Liver (tissue), 9 donors: Measurements from ENCODE around the gene C7orf57. TPM values are rescaled to one million over a fixed set of nuclear protein-coding genes. Genes with fewer than 3 reads are reported as not detected.

ENCODE experiments used
- DNase-seq: peaks from one replicate; pipeline ENCODE4 v3.0.0-alpha.2; 2017; ENCODE audit warnings: low spot score
- H3K27ac ChIP-seq, 2 donors: one replicate each; pipeline ENCODE4 v1.7.0; 2013; ENCODE audit warnings: inconsistent platforms in 2 of 2, low read length in 2 of 2, control low read depth in 1 of 2, low read depth in 1 of 2, mild to moderate bottlenecking in 1 of 2
- H3K27me3 ChIP-seq, 4 donors: one replicate each; pipeline versions ENCODE4 v1.6.1 to v1.7.0; 2013; ENCODE audit warnings: low read length in 3 of 4, inconsistent platforms in 1 of 4, mild to moderate bottlenecking in 1 of 4, moderate library complexity in 1 of 4; ENCODE audit not compliant: control insufficient read depth in 4 of 4, insufficient read depth in 4 of 4
- H3K36me3 ChIP-seq, 4 donors: one replicate each; pipeline versions ENCODE4 v1.6.1 to v1.7.0; 2013; ENCODE audit warnings: low read length in 3 of 4, mild to moderate bottlenecking in 3 of 4, low read depth in 1 of 4, moderate library complexity in 1 of 4; ENCODE audit not compliant: control insufficient read depth in 4 of 4, insufficient read depth in 3 of 4
- H3K4me1 ChIP-seq, 4 donors: one replicate each; pipeline versions ENCODE4 v1.6.1 to v1.7.0; 2013; ENCODE audit warnings: low read length in 3 of 4, mild to moderate bottlenecking in 3 of 4, moderate library complexity in 1 of 4; ENCODE audit not compliant: control insufficient read depth in 4 of 4, insufficient read depth in 4 of 4
- H3K4me3 ChIP-seq, 3 donors: one replicate each; pipeline versions ENCODE4 v1.6.1 to v1.7.0; 2013; ENCODE audit warnings: low read length in 3 of 3, control low read depth in 1 of 3, low read depth in 1 of 3, mild to moderate bottlenecking in 1 of 3
- H3K9ac ChIP-seq, 2 donors: one replicate each; pipeline ENCODE4 v1.7.0; 2013; ENCODE audit warnings: low read length in 2 of 2, mild to moderate bottlenecking in 2 of 2, moderate library complexity in 2 of 2, control low read depth in 1 of 2, low read depth in 1 of 2
- H3K9me3 ChIP-seq, 4 donors: one replicate each; pipeline versions ENCODE4 v1.6.1 to v1.7.0; 2013; ENCODE audit warnings: low read length in 3 of 4; ENCODE audit not compliant: control insufficient read depth in 4 of 4
- EGR1 ChIP-seq, 2 donors: IDR thresholded peaks; 2 replicates each; pipeline ENCODE4 v1.6.1; 2016 to 2018; ENCODE audit warnings: antibody characterized with exemption in 2 of 2, low read depth in 2 of 2
- FOXA1 ChIP-seq: IDR thresholded peaks from 2 replicates; pipeline ENCODE4 v1.6.1; 2016; ENCODE audit warnings: antibody characterized with exemption
- FOXA2 ChIP-seq: IDR thresholded peaks from 2 replicates; pipeline ENCODE4 v1.6.1; 2016; ENCODE audit warnings: antibody characterized with exemption
- GABPA ChIP-seq, 2 donors: IDR thresholded peaks in 1 of 2; conservative IDR thresholded peaks in 1 of 2; 2 replicates each; pipeline ENCODE4 v1.6.1; 2016; ENCODE audit warnings: antibody characterized with exemption in 2 of 2, mild to moderate bottlenecking in 1 of 2, moderate library complexity in 1 of 2
- HNF4A ChIP-seq, 2 donors: conservative IDR thresholded peaks; 2 replicates each; pipeline ENCODE4 v1.6.1; 2016; ENCODE audit warnings: antibody characterized with exemption in 2 of 2, mild to moderate bottlenecking in 2 of 2
- HNF4G ChIP-seq: IDR thresholded peaks from 2 replicates; pipeline ENCODE4 v1.6.1; 2016; ENCODE audit warnings: antibody characterized with exemption
- JUND ChIP-seq, 2 donors: IDR thresholded peaks; 2 replicates each; pipeline ENCODE4 v1.6.1; 2016; ENCODE audit warnings: antibody characterized with exemption in 2 of 2
- NR2F2 ChIP-seq: IDR thresholded peaks from 2 replicates; pipeline ENCODE4 v1.6.1; 2016; ENCODE audit warnings: antibody characterized with exemption
- RAD21 ChIP-seq, 2 donors: IDR thresholded peaks; 2 replicates each; pipeline ENCODE4 v1.6.1; 2016; ENCODE audit warnings: antibody characterized with exemption in 2 of 2, mild to moderate bottlenecking in 2 of 2
- RXRA ChIP-seq, 2 donors: IDR thresholded peaks; 2 replicates each; pipeline ENCODE4 v1.6.1; 2017 to 2018; ENCODE audit warnings: antibody characterized with exemption in 2 of 2, mild to moderate bottlenecking in 1 of 2
- SP1 ChIP-seq: IDR thresholded peaks from 2 replicates; pipeline ENCODE4 v1.6.1; 2018; ENCODE audit warnings: antibody characterized with exemption, mild to moderate bottlenecking
- TAF1 ChIP-seq: conservative IDR thresholded peaks from 2 replicates; pipeline ENCODE4 v1.6.1; 2016; ENCODE audit warnings: antibody characterized with exemption, mild to moderate bottlenecking
- YY1 ChIP-seq: IDR thresholded peaks from 2 replicates; pipeline ENCODE4 v1.6.1; 2016; ENCODE audit warnings: antibody characterized with exemption, mild to moderate bottlenecking
- WGBS: extraction: QIAGEN DNeasy Blood & Tissue Kit; methylation state at CpG from one replicate; pipeline ENCODE4 v1.1.7; 2013; 5-methylcytosine and 5-hydroxymethylcytosine counted together
- polyA plus RNA-seq, 2 donors: library from polyadenylated mRNA; stranded (reverse) in 1 of 2; unstranded in 1 of 2; fragments of 200-250 nt in 1 of 2; fragments of >200 nt in 1 of 2; fragmentation: Nextera tagmentation in 1 of 2; extraction: Ambion mirVana in 1 of 2; gene quantifications; one replicate each; pipeline versions ENCODE4 v1.2.1 to v1.2.3, GENCODE V29; 2013 to 2015
- total RNA-seq, 2 donors: library from RNA; depleted of rRNA; stranded (reverse); fragments of >200 nt; gene quantifications; one replicate each; pipeline ENCODE4 v1.2.3, GENCODE V29; 2014
- TF ChIP-seq, protein P1 (sequence below): fragments of 150-350 bp; IDR thresholded peaks from 2 replicates; pipeline ENCODE4 v1.5.1; 2017; ENCODE audit warnings: improper control_type of control experiment, low read depth, low read length; ENCODE audit not compliant: missing input control
- TF ChIP-seq, protein P2 (sequence below): IDR thresholded peaks from 2 replicates; pipeline ENCODE4 v1.6.1; 2016; ENCODE audit warnings: antibody characterized with exemption
- TF ChIP-seq, protein P3 (sequence below): IDR thresholded peaks from 2 replicates; pipeline ENCODE4 v1.6.1; 2016; ENCODE audit warnings: antibody characterized with exemption
- TF ChIP-seq, protein P4 (sequence below): IDR thresholded peaks from 2 replicates; pipeline ENCODE4 v1.6.1; 2016; ENCODE audit warnings: antibody characterized with exemption, mild to moderate bottlenecking
- TF ChIP-seq, protein P5 (sequence below): IDR thresholded peaks from 2 replicates; pipeline ENCODE4 v1.6.1; 2016; ENCODE audit warnings: antibody characterized with exemption
- donor health status: healthy.
- donor health status: healthy.
- donor health status: healthy.
- donor health status: healthy.
- donor health status: healthy.

The C7orf57 gene
- total and polyA plus RNA-seq, 4 donors: not detected

DNA sequence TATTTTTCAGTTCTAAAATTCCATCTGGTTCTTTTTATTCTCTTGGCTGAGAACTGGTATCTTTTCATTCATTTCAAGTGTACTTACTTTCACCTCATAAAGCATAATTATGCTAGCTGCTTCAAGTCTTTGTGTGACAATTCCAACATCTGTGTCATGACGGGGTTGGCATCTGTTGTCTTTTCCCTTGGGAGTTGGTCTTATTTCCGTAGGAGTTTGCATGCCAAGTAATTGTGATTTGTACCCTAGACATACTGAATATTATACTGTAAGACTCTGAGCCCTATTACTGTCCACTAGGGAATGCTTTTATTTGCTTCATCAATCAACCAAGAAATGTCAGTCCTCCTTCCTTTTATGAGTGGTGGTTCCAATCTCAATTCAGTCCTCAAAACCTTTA lies 31.3 kb upstream of the C7orf57 start:
- H3K4me3 ChIP-seq: no peak overlapping the region
- no peak overlapping the region for H3K27ac ChIP-seq
- H3K4me1 ChIP-seq: no peaks in the 10 kb centered on the region
- H3K9ac ChIP-seq: no peak overlapping the region
- WGBS: 77% methylated on average over 2 of the region's 2 CpGs
- H3K27me3 ChIP-seq: no peaks in the 10 kb centered on the region
- no peak for DNase-seq
- H3K9me3 ChIP-seq: no peaks in the 10 kb centered on the region
- H3K36me3 ChIP-seq: no peaks in the 10 kb centered on the region
- TF ChIP-seq RXRA (IDR thresholded peaks at IDR 0.05): no peak
- TF ChIP-seq, protein P1, sequence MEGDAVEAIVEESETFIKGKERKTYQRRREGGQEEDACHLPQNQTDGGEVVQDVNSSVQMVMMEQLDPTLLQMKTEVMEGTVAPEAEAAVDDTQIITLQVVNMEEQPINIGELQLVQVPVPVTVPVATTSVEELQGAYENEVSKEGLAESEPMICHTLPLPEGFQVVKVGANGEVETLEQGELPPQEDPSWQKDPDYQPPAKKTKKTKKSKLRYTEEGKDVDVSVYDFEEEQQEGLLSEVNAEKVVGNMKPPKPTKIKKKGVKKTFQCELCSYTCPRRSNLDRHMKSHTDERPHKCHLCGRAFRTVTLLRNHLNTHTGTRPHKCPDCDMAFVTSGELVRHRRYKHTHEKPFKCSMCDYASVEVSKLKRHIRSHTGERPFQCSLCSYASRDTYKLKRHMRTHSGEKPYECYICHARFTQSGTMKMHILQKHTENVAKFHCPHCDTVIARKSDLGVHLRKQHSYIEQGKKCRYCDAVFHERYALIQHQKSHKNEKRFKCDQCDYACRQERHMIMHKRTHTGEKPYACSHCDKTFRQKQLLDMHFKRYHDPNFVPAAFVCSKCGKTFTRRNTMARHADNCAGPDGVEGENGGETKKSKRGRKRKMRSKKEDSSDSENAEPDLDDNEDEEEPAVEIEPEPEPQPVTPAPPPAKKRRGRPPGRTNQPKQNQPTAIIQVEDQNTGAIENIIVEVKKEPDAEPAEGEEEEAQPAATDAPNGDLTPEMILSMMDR: no peak
- no peak for TF ChIP-seq GABPA (IDR thresholded peaks at IDR 0.05 in 1 of 2, conservative IDR thresholded peaks at IDR 0.05 in 1 of 2)
- TF ChIP-seq, protein P2, sequence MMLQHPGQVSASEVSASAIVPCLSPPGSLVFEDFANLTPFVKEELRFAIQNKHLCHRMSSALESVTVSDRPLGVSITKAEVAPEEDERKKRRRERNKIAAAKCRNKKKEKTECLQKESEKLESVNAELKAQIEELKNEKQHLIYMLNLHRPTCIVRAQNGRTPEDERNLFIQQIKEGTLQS: no peak
- TF ChIP-seq, protein P3, sequence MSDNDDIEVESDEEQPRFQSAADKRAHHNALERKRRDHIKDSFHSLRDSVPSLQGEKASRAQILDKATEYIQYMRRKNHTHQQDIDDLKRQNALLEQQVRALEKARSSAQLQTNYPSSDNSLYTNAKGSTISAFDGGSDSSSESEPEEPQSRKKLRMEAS: no peak
- TF ChIP-seq RAD21 (IDR thresholded peaks at IDR 0.05): no peak
- no peak for TF ChIP-seq HNF4G
- no peak for TF ChIP-seq EGR1 (IDR thresholded peaks at IDR 0.05; ENCODE audit: low read depth in 2 of 2)
- no peak for TF ChIP-seq FOXA2

DNA sequence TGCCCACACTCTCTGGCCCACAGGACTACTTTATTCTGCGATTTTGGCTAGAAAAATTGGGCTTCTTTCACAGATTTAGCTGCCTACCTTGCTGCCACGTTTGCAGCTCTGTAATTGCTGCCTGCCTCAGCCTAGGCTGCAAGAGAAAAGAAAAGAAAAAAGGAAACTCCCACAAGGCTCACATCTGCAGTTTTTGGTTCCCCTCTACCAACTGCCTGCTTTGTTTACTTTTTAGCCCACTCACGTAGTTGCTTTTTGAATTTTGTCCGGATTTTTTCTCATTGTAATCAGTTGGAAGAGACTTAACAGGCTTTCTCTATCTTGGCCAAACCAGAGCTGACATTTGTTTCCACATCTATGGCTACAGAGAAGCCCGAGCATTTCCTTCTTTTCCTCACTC lies 30.7 kb upstream of the C7orf57 start:
- no peaks in the 10 kb centered on the region for H3K36me3 ChIP-seq
- DNase-seq: no peak
- TF ChIP-seq EGR1 (IDR thresholded peaks at IDR 0.05; ENCODE audit: low read depth in 2 of 2): no peak
- no peak for TF ChIP-seq HNF4A (conservative IDR thresholded peaks at IDR 0.05)
- TF ChIP-seq TAF1: no peak
- no peak for TF ChIP-seq SP1
- TF ChIP-seq NR2F2: no peak
- TF ChIP-seq GABPA (IDR thresholded peaks at IDR 0.05 in 1 of 2, conservative IDR thresholded peaks at IDR 0.05 in 1 of 2): no peak
- no peak for TF ChIP-seq RXRA (IDR thresholded peaks at IDR 0.05)
- no peak for TF ChIP-seq FOXA1
- TF ChIP-seq, protein P4, sequence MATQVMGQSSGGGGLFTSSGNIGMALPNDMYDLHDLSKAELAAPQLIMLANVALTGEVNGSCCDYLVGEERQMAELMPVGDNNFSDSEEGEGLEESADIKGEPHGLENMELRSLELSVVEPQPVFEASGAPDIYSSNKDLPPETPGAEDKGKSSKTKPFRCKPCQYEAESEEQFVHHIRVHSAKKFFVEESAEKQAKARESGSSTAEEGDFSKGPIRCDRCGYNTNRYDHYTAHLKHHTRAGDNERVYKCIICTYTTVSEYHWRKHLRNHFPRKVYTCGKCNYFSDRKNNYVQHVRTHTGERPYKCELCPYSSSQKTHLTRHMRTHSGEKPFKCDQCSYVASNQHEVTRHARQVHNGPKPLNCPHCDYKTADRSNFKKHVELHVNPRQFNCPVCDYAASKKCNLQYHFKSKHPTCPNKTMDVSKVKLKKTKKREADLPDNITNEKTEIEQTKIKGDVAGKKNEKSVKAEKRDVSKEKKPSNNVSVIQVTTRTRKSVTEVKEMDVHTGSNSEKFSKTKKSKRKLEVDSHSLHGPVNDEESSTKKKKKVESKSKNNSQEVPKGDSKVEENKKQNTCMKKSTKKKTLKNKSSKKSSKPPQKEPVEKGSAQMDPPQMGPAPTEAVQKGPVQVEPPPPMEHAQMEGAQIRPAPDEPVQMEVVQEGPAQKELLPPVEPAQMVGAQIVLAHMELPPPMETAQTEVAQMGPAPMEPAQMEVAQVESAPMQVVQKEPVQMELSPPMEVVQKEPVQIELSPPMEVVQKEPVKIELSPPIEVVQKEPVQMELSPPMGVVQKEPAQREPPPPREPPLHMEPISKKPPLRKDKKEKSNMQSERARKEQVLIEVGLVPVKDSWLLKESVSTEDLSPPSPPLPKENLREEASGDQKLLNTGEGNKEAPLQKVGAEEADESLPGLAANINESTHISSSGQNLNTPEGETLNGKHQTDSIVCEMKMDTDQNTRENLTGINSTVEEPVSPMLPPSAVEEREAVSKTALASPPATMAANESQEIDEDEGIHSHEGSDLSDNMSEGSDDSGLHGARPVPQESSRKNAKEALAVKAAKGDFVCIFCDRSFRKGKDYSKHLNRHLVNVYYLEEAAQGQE: no peak
- TF ChIP-seq, protein P1: no peak
- no peak for TF ChIP-seq JUND (IDR thresholded peaks at IDR 0.05)
- TF ChIP-seq YY1: no peak
- TF ChIP-seq, protein P3: no peak
- TF ChIP-seq, protein P5, sequence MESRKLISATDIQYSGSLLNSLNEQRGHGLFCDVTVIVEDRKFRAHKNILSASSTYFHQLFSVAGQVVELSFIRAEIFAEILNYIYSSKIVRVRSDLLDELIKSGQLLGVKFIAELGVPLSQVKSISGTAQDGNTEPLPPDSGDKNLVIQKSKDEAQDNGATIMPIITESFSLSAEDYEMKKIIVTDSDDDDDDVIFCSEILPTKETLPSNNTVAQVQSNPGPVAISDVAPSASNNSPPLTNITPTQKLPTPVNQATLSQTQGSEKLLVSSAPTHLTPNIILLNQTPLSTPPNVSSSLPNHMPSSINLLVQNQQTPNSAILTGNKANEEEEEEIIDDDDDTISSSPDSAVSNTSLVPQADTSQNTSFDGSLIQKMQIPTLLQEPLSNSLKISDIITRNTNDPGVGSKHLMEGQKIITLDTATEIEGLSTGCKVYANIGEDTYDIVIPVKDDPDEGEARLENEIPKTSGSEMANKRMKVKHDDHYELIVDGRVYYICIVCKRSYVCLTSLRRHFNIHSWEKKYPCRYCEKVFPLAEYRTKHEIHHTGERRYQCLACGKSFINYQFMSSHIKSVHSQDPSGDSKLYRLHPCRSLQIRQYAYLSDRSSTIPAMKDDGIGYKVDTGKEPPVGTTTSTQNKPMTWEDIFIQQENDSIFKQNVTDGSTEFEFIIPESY: no peak
- no peak for TF ChIP-seq RAD21 (IDR thresholded peaks at IDR 0.05)
- no peak for TF ChIP-seq FOXA2
- no peak for TF ChIP-seq HNF4G
- H3K9ac ChIP-seq: no peak overlapping the region
- no peaks in the 10 kb centered on the region for H3K9me3 ChIP-seq
- no peak overlapping the region for H3K4me3 ChIP-seq
- WGBS: 45% methylated on average over 5 of the region's 5 CpGs
- H3K27me3 ChIP-seq: no peaks in the 10 kb centered on the region
- H3K4me1 ChIP-seq: no peaks in the 10 kb centered on the region
- no peak overlapping the region for H3K27ac ChIP-seq
